PC-3 (cell line): Measurements from ENCODE around the gene RPS19BP1.

Experiments
- EZH2phosphoT487 ChIP-seq: fragments of 300-600 bp; sonication (generic); IDR thresholded peaks from 2 replicates; pipeline ENCODE4 v1.6.1; 2018; ENCODE audit warnings: mild to moderate bottlenecking, antibody characterized with exemption, low read length, borderline replicate concordance
- TF ChIP-seq, protein P1 (sequence below): fragments of 300-600 bp; sonication (generic); conservative IDR thresholded peaks from 2 replicates; pipeline ENCODE4 v1.5.1; 2017; ENCODE audit warnings: antibody characterized with exemption, low read depth, mild to moderate bottlenecking, low read length

DNA sequence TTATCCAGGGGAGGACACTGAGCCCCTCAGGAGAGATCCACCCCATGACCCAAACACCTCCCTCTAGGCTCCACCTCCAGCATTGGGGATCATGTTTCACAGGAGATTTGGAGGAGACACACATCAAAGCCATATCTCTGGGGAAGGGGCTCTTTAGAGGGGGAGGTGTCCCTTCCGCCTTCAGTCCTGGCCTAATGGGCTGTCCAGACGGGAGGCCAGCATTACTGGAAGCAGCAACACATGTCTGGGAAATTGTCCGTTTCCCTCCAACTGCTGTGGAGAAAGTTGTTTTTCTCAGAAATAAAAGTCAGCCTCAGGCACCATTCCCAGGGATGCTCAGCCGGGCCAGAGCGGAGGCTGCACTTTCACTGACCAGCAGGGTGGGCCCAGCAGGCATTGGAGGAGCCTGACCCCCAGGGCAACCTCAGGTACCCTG, 47.5 kb upstream of the RPS19BP1 start:
- TF ChIP-seq, protein P1, sequence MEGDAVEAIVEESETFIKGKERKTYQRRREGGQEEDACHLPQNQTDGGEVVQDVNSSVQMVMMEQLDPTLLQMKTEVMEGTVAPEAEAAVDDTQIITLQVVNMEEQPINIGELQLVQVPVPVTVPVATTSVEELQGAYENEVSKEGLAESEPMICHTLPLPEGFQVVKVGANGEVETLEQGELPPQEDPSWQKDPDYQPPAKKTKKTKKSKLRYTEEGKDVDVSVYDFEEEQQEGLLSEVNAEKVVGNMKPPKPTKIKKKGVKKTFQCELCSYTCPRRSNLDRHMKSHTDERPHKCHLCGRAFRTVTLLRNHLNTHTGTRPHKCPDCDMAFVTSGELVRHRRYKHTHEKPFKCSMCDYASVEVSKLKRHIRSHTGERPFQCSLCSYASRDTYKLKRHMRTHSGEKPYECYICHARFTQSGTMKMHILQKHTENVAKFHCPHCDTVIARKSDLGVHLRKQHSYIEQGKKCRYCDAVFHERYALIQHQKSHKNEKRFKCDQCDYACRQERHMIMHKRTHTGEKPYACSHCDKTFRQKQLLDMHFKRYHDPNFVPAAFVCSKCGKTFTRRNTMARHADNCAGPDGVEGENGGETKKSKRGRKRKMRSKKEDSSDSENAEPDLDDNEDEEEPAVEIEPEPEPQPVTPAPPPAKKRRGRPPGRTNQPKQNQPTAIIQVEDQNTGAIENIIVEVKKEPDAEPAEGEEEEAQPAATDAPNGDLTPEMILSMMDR: no peak
- TF ChIP-seq EZH2phosphoT487: no peak
